Ishikawa (cell line): Measurements from ENCODE around the gene RAB3D.

ENCODE experiments used
- FOXM1 ChIP-seq: IDR thresholded peaks from 2 replicates; pipeline ENCODE4 v1.6.1; 2012; ENCODE audit warnings: low read depth, borderline replicate concordance
- REST ChIP-seq: IDR thresholded peaks from 2 replicates; pipeline ENCODE4 v1.6.1; 2012; ENCODE audit warnings: low read depth, mild to moderate bottlenecking

- TF ChIP-seq FOXM1 (no peak), REST (no peak)
These were observed 33.1 kb downstream of the RAB3D start for GRCh38 chr19:11306337-11306736.
